WTC11 (cell line): ENCODE results near the gene CLDN22.
"Not testable (repeated sequence)": the region's sequence is repeated elsewhere in the genome, so short reads cannot be mapped to it uniquely, and the experiment has no call there.

ENCODE experiments used
- ATF1 ChIP-seq: sonication (generic); formaldehyde crosslinking; IDR thresholded peaks from 2 replicates; pipeline ENCODE4 v1.8.1; 2023; ENCODE audit warnings: mild to moderate bottlenecking, moderate library complexity, missing genetic modification reagents
- FOXP1 ChIP-seq: sonication (generic); formaldehyde crosslinking; IDR thresholded peaks from 2 replicates; pipeline ENCODE4 v1.8.0; 2022; ENCODE audit warnings: missing genetic modification reagents, mild to moderate bottlenecking, moderate library complexity, borderline replicate concordance
- HMGA2 ChIP-seq: fragments of 250-450 bp; sonication (Bioruptor Pico); IDR thresholded peaks from 2 replicates; pipeline ENCODE4 v1.4.0; 2021; ENCODE audit warnings: mild to moderate bottlenecking, moderate library complexity
- TCF7 ChIP-seq: sonication (generic); formaldehyde crosslinking; IDR thresholded peaks from 2 replicates; pipeline ENCODE4 v1.8.0; 2022; ENCODE audit warnings: mild to moderate bottlenecking, low read depth, missing genetic modification reagents, moderate library complexity
- ZNF423 ChIP-seq: fragments of 250-450 bp; sonication (Bioruptor Pico); IDR thresholded peaks from 2 replicates; pipeline ENCODE4 v2.1.2; 2022; ENCODE audit warnings: mild to moderate bottlenecking, moderate library complexity
- TF ChIP-seq, protein P1 (sequence below): fragments of 200-600 bp; IDR thresholded peaks from 2 replicates; pipeline ENCODE4 v1.8.0; 2022; ENCODE audit warnings: antibody characterized with exemption
- TF ChIP-seq, protein P2 (sequence below): sonication (generic); formaldehyde crosslinking; IDR thresholded peaks from 2 replicates; pipeline ENCODE4 v1.8.1; 2023; ENCODE audit warnings: mild to moderate bottlenecking, missing genetic modification reagents, borderline replicate concordance
- TF ChIP-seq, protein P3 (sequence below): sonication (generic); formaldehyde crosslinking; IDR thresholded peaks from 2 replicates; pipeline ENCODE4 v1.8.1; 2023; ENCODE audit warnings: mild to moderate bottlenecking, moderate library complexity, missing genetic modification reagents

DNA sequence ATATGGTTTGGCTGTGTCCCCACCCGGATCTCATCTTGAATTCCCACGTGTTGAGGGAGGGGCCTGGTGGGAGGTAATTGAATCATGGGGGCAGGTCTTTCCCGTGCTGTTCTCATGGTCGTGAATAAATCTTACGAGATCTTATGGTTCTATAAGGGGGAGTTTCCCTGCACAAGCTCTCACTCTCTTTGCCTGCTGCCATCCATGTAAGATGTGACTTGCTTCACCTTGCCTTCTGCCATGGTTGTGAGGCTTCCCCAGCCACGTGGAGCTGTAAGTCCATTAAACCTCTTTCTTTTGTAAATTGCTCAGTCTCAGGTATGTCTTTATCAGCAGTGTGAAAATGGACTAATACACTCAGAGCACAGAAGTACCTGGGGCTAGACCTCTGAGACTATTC, 6.3 kb upstream of the CLDN22 start:
- TF ChIP-seq FOXP1; TCF7 (CRISPR knock-in tag); ZNF423 (CRISPR knock-in tag); HMGA2 (CRISPR knock-in tag); ATF1 (CRISPR knock-in tag): not testable (repeated sequence)
- TF ChIP-seq, protein P1, sequence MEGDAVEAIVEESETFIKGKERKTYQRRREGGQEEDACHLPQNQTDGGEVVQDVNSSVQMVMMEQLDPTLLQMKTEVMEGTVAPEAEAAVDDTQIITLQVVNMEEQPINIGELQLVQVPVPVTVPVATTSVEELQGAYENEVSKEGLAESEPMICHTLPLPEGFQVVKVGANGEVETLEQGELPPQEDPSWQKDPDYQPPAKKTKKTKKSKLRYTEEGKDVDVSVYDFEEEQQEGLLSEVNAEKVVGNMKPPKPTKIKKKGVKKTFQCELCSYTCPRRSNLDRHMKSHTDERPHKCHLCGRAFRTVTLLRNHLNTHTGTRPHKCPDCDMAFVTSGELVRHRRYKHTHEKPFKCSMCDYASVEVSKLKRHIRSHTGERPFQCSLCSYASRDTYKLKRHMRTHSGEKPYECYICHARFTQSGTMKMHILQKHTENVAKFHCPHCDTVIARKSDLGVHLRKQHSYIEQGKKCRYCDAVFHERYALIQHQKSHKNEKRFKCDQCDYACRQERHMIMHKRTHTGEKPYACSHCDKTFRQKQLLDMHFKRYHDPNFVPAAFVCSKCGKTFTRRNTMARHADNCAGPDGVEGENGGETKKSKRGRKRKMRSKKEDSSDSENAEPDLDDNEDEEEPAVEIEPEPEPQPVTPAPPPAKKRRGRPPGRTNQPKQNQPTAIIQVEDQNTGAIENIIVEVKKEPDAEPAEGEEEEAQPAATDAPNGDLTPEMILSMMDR: not testable (repeated sequence)
- TF ChIP-seq, protein P2, sequence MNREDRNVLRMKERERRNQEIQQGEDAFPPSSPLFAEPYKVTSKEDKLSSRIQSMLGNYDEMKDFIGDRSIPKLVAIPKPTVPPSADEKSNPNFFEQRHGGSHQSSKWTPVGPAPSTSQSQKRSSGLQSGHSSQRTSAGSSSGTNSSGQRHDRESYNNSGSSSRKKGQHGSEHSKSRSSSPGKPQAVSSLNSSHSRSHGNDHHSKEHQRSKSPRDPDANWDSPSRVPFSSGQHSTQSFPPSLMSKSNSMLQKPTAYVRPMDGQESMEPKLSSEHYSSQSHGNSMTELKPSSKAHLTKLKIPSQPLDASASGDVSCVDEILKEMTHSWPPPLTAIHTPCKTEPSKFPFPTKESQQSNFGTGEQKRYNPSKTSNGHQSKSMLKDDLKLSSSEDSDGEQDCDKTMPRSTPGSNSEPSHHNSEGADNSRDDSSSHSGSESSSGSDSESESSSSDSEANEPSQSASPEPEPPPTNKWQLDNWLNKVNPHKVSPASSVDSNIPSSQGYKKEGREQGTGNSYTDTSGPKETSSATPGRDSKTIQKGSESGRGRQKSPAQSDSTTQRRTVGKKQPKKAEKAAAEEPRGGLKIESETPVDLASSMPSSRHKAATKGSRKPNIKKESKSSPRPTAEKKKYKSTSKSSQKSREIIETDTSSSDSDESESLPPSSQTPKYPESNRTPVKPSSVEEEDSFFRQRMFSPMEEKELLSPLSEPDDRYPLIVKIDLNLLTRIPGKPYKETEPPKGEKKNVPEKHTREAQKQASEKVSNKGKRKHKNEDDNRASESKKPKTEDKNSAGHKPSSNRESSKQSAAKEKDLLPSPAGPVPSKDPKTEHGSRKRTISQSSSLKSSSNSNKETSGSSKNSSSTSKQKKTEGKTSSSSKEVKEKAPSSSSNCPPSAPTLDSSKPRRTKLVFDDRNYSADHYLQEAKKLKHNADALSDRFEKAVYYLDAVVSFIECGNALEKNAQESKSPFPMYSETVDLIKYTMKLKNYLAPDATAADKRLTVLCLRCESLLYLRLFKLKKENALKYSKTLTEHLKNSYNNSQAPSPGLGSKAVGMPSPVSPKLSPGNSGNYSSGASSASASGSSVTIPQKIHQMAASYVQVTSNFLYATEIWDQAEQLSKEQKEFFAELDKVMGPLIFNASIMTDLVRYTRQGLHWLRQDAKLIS (CRISPR knock-in tag): not testable (repeated sequence)
- TF ChIP-seq, protein P3, sequence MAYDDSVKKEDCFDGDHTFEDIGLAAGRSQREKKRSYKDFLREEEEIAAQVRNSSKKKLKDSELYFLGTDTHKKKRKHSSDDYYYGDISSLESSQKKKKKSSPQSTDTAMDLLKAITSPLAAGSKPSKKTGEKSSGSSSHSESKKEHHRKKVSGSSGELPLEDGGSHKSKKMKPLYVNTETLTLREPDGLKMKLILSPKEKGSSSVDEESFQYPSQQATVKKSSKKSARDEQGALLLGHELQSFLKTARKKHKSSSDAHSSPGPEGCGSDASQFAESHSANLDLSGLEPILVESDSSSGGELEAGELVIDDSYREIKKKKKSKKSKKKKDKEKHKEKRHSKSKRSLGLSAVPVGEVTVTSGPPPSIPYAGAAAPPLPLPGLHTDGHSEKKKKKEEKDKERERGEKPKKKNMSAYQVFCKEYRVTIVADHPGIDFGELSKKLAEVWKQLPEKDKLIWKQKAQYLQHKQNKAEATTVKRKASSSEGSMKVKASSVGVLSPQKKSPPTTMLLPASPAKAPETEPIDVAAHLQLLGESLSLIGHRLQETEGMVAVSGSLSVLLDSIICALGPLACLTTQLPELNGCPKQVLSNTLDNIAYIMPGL (CRISPR knock-in tag): not testable (repeated sequence)
